Colonic mucosa (tissue), 4 donors: ENCODE measurements around the gene DGKB. TPM values are rescaled to one million over a fixed set of nuclear protein-coding genes. Genes with fewer than 3 reads are reported as not detected.

Experiments used
- DNase-seq: peaks from one replicate; pipeline ENCODE4 v3.0.0-alpha.2; 2020
- H3K27ac ChIP-seq: fragments of 200-600 bp; one replicate; pipeline ENCODE4 v1.8.0; 2021
- H3K27me3 ChIP-seq: fragments of 200-600 bp; one replicate; pipeline ENCODE4 v1.8.0; 2021
- H3K36me3 ChIP-seq: fragments of 200-600 bp; one replicate; pipeline ENCODE4 v1.8.0; 2021
- H3K4me1 ChIP-seq: fragments of 200-600 bp; one replicate; pipeline ENCODE4 v1.8.0; 2021; ENCODE audit warnings: mild to moderate bottlenecking
- H3K4me3 ChIP-seq: fragments of 200-600 bp; one replicate; pipeline ENCODE4 v1.8.0; 2021
- H3K9ac ChIP-seq, 2 donors: one replicate each; pipeline ENCODE4 v1.7.0; 2013; ENCODE audit warnings: control low read depth in 2 of 2, low read depth in 2 of 2, low read length in 2 of 2
- H3K9me3 ChIP-seq: fragments of 200-600 bp; one replicate; pipeline ENCODE4 v1.8.0; 2021
- CTCF ChIP-seq: fragments of 200-600 bp; IDR thresholded peaks from one replicate; pipeline ENCODE4 v1.8.0; 2022; ENCODE audit warnings: antibody characterized with exemption, mild to moderate bottlenecking
- intact Hi-C: fragments of 100-400 bp; cut with DNase I; formaldehyde crosslinking; loops from one replicate; pipeline ENCODE4 v1.14.1; 2022
- total RNA-seq, 2 donors: library from RNA; stranded (reverse); fragmentation: NEBNext Ultra II Directional in 1 of 2; extraction: Animal tissue kit (Norgen Biotek cat#: 25700) in 1 of 2; gene quantifications; one replicate each; pipeline ENCODE4 v1.2.1, GENCODE V29; 2021
- donor health status: healthy.
- donor health status: DM: no; HTN: no; CAD: no.
- donor health status: DM: no; HTN: no; CAD: no.

The DGKB gene
- total RNA-seq, 2 donors from 2014 or later = 0.25 to 0.61 TPM

DNA sequence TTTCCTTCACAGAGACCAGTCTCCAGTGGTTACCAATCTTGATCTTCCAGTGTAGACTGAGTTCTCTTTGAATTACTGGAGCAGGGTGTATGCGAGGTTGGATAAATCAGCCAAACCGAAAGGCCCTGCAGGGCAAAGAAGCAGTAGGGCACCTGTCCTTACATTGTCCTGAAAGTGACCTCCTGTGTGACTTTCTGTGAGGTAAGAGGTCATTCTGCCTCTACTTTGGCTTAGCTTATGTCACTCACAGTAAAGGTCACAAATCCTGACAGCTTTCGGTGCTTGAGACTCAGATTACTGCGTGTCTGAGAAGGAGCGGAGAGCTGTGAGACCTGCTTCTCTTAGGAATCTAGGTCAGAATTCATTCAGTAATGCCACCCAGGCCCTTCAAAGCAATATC lies 660.4 kb downstream of the DGKB start:
- TF ChIP-seq CTCF = no peak
- Histone ChIP-seq H3K27ac (no peak overlapping the region), H3K4me3 (no peak overlapping the region), H3K9ac (no peak overlapping the region), H3K36me3 (no peaks in the 10 kb centered on the region), H3K9me3 (no peaks in the 10 kb centered on the region), H3K4me1 (no peaks in the 10 kb centered on the region), H3K27me3 (no peaks in the 10 kb centered on the region)
- DNase-seq = no peak
- intact Hi-C loops = no loop called here

DNA sequence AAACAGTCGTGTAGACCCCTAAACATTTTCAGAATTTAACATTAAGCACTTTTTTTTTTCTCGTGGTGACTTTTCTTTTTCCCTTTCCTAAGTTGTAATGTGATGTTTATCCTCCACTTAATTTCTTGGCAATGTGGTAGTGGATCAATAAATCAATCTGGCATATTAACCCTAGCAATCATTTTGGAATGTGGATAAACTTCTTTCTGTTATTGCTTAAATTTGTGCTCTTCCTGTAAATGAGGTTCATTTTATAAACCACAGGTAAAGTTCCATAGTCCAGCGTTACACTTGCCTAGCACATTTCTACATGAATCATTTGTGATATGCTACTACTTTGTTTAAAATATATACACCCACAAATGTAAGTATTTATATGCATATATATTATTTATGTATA lies 665.7 kb downstream of the DGKB start:
- Histone ChIP-seq H3K9me3 (no peaks in the 10 kb centered on the region), H3K27ac (no peak overlapping the region), H3K4me3 (no peak overlapping the region), H3K36me3 (no peaks in the 10 kb centered on the region), H3K27me3 (no peaks in the 10 kb centered on the region), H3K4me1 (no peaks in the 10 kb centered on the region), H3K9ac (no peak overlapping the region)
- intact Hi-C loops = loop anchor here (10.0 kb wide), 1 partner anchor 58 kb away; no protein-coding TSS in a partner anchor
- DNase-seq = no peak
- no peak for TF ChIP-seq CTCF

GRCh38 chr7:14235056-14235455 lies 667.5 kb downstream of the DGKB start:
- Histone ChIP-seq H3K9me3 (no peaks in the 10 kb centered on the region), H3K27ac (no peak overlapping the region), H3K27me3 (no peaks in the 10 kb centered on the region), H3K9ac (no peak overlapping the region), H3K36me3 (no peaks in the 10 kb centered on the region), H3K4me1 (no peaks in the 10 kb centered on the region), H3K4me3 (no peak overlapping the region)
- intact Hi-C loops = loop anchor here (10.0 kb wide), 1 partner anchor 60 kb away; no protein-coding TSS in a partner anchor
- DNase-seq = no peak
- TF ChIP-seq CTCF = no peak

DNA sequence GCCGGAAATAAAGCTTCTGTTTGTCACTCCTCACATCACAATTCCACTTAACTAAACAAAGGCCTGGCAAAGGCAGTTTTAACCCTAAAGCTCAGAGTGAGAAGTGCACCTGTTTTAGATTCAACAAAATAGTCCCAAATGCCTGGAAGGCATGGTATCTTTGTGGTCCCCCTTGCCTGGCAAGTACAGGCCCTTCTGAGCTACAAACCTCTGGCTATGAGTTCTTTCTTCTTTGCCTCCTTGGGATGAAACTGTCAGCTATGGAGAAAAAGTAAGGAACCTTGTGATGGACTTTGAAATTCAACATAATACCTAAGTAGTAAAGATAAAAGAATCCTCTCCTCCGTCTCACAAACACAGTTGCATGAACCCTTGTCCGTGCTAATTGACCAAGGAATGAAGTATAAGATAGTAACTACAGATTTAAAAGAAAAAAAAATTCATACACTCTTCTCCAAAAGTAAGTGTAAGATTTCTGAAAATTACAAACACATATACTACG lies 668.6 kb downstream of the DGKB start:
- no peak for TF ChIP-seq CTCF
- no peaks in the 10 kb centered on the region for H3K9me3 ChIP-seq
- H3K36me3 ChIP-seq = no peaks in the 10 kb centered on the region
- H3K27me3 ChIP-seq = no peaks in the 10 kb centered on the region
- H3K27ac ChIP-seq = no peak overlapping the region
- DNase-seq = no peak
- no peak overlapping the region for H3K4me3 ChIP-seq
- intact Hi-C loops = loop anchor here (10.0 kb wide), 1 partner anchor 61 kb away; no protein-coding TSS in a partner anchor
- H3K9ac ChIP-seq = no peak overlapping the region
- no peaks in the 10 kb centered on the region for H3K4me1 ChIP-seq

- DNase-seq = peak; percentile 25
- Histone ChIP-seq H3K36me3 (no peaks in the 10 kb centered on the region), H3K4me3 (no peak overlapping the region), H3K9me3 (no peaks in the 10 kb centered on the region), H3K27me3 (no peaks in the 10 kb centered on the region), H3K27ac (no peak overlapping the region), H3K9ac (no peak overlapping the region), H3K4me1 (no peaks in the 10 kb centered on the region)
- intact Hi-C loops = loop anchor here (10.0 kb wide), 1 partner anchor 62 kb away; no protein-coding TSS in a partner anchor
- no peak for TF ChIP-seq CTCF
Observed at GRCh38 chr7:14233076-14233867, 669.3 kb downstream of the DGKB start.
